ENCODE data around the gene GLP2R.
"Not testable (repeated sequence)": the region's sequence is repeated elsewhere in the genome, so short reads cannot be mapped to it uniquely, and the experiment has no call there.

Gene GLP2R

GRCh38 chr17:9907883-9908648, 82.3 kb downstream of the GLP2R start:
- Mint-ChIP-seq H3K27me3 (peaks cover 5% of the 10 kb centered on the region), H3K36me3 (ENCODE audit: low read depth) (no peaks in the 10 kb centered on the region), H3K4me3 (no peak overlapping the region), H3K27ac (no peak overlapping the region), H3K9me3 (no peaks in the 10 kb centered on the region), H3K4me1 (ENCODE audit: low read depth) (no peaks in the 10 kb centered on the region)

- no peaks in the 10 kb centered on the region for H3K27me3 Mint-ChIP-seq
- H3K9me3 Mint-ChIP-seq = no peaks in the 10 kb centered on the region
- no peak overlapping the region for H3K4me3 Mint-ChIP-seq
- H3K27ac Mint-ChIP-seq = no peak overlapping the region
- no peaks in the 10 kb centered on the region for H3K4me1 Mint-ChIP-seq (ENCODE audit: low read depth)
- no peaks in the 10 kb centered on the region for H3K36me3 Mint-ChIP-seq (ENCODE audit: low read depth)
These were observed 82.9 kb downstream of the GLP2R start for GRCh38 chr17:9908649-9909042.

GRCh38 chr17:9911089-9911488, 85.4 kb downstream of the GLP2R start:
- Mint-ChIP-seq H3K9me3 (no peaks in the 10 kb centered on the region), H3K36me3 (ENCODE audit: low read depth) (no peaks in the 10 kb centered on the region), H3K4me1 (ENCODE audit: low read depth) (no peaks in the 10 kb centered on the region), H3K4me3 (no peak overlapping the region), H3K27me3 (no peaks in the 10 kb centered on the region), H3K27ac (no peak overlapping the region)

- H3K27ac Mint-ChIP-seq = no peak overlapping the region
- no peak overlapping the region for H3K4me3 Mint-ChIP-seq
- no peaks in the 10 kb centered on the region for H3K27me3 Mint-ChIP-seq
- H3K9me3 Mint-ChIP-seq = no peaks in the 10 kb centered on the region
- H3K36me3 Mint-ChIP-seq (ENCODE audit: low read depth) = no peaks in the 10 kb centered on the region
- H3K4me1 Mint-ChIP-seq (ENCODE audit: low read depth) = no peaks in the 10 kb centered on the region
These were observed 86.7 kb downstream of the GLP2R start for GRCh38 chr17:9912121-9913099.

- Mint-ChIP-seq H3K27ac (no peak overlapping the region), H3K27me3 (no peaks in the 10 kb centered on the region), H3K4me3 (no peak overlapping the region), H3K36me3 (ENCODE audit: low read depth) (no peaks in the 10 kb centered on the region), H3K4me1 (ENCODE audit: low read depth) (no peaks in the 10 kb centered on the region), H3K9me3 (no peaks in the 10 kb centered on the region)
These were observed 87.8 kb downstream of the GLP2R start for GRCh38 chr17:9913476-9913875.

- no peak overlapping the region for H3K27ac Mint-ChIP-seq
- H3K4me1 Mint-ChIP-seq (ENCODE audit: low read depth) = no peaks in the 10 kb centered on the region
- no peaks in the 10 kb centered on the region for H3K27me3 Mint-ChIP-seq
- H3K4me3 Mint-ChIP-seq = no peak overlapping the region
- H3K9me3 Mint-ChIP-seq = no peaks in the 10 kb centered on the region
- H3K36me3 Mint-ChIP-seq (ENCODE audit: low read depth) = no peaks in the 10 kb centered on the region
These were observed 90.4 kb downstream of the GLP2R start for GRCh38 chr17:9916108-9916507.

GRCh38 chr17:9917131-9917530, 91.4 kb downstream of the GLP2R start:
- H3K4me3 Mint-ChIP-seq = no peak overlapping the region
- H3K27me3 Mint-ChIP-seq = no peaks in the 10 kb centered on the region
- H3K9me3 Mint-ChIP-seq = no peaks in the 10 kb centered on the region
- no peaks in the 10 kb centered on the region for H3K4me1 Mint-ChIP-seq (ENCODE audit: low read depth)
- H3K27ac Mint-ChIP-seq = no peak overlapping the region
- H3K36me3 Mint-ChIP-seq (ENCODE audit: low read depth) = no peaks in the 10 kb centered on the region

GRCh38 chr17:9917801-9918200, 92.1 kb downstream of the GLP2R start:
- Mint-ChIP-seq H3K27ac (no peak overlapping the region), H3K36me3 (ENCODE audit: low read depth) (no peaks in the 10 kb centered on the region), H3K4me1 (ENCODE audit: low read depth) (no peaks in the 10 kb centered on the region), H3K4me3 (no peak overlapping the region), H3K9me3 (no peaks in the 10 kb centered on the region), H3K27me3 (no peaks in the 10 kb centered on the region)

- Mint-ChIP-seq H3K9me3 (no peaks in the 10 kb centered on the region), H3K27me3 (no peaks in the 10 kb centered on the region), H3K27ac (no peak overlapping the region), H3K4me3 (no peak overlapping the region), H3K36me3 (ENCODE audit: low read depth) (no peaks in the 10 kb centered on the region), H3K4me1 (ENCODE audit: low read depth) (no peaks in the 10 kb centered on the region)
These were observed 92.6 kb downstream of the GLP2R start for GRCh38 chr17:9918352-9918751.

GRCh38 chr17:9918804-9919352, 93.2 kb downstream of the GLP2R start:
- Mint-ChIP-seq H3K27me3 (no peaks in the 10 kb centered on the region), H3K9me3 (no peaks in the 10 kb centered on the region), H3K27ac (no peak overlapping the region), H3K36me3 (ENCODE audit: low read depth) (no peaks in the 10 kb centered on the region), H3K4me3 (no peak overlapping the region), H3K4me1 (ENCODE audit: low read depth) (no peaks in the 10 kb centered on the region)

- H3K9me3 Mint-ChIP-seq; H3K27me3 Mint-ChIP-seq; H3K4me3 Mint-ChIP-seq; H3K27ac Mint-ChIP-seq; H3K36me3 Mint-ChIP-seq (ENCODE audit: low read depth); H3K4me1 Mint-ChIP-seq (ENCODE audit: low read depth): not testable (repeated sequence)
These were observed 95.5 kb downstream of the GLP2R start for GRCh38 chr17:9921216-9921615.

GRCh38 chr17:9922012-9922848, 96.5 kb downstream of the GLP2R start:
- Mint-ChIP-seq H3K4me1 (ENCODE audit: low read depth) (peaks cover 2% of the 10 kb centered on the region), H3K36me3 (ENCODE audit: low read depth) (no peaks in the 10 kb centered on the region), H3K27ac (no peak overlapping the region), H3K9me3 (no peaks in the 10 kb centered on the region), H3K4me3 (no peak overlapping the region), H3K27me3 (no peaks in the 10 kb centered on the region)

GRCh38 chr17:9924735-9925191, 99.0 kb downstream of the GLP2R start:
- Mint-ChIP-seq H3K36me3 (ENCODE audit: low read depth) (no peaks in the 10 kb centered on the region), H3K4me3 (no peak overlapping the region), H3K4me1 (ENCODE audit: low read depth) (peaks cover 2% of the 10 kb centered on the region), H3K27me3 (no peaks in the 10 kb centered on the region), H3K27ac (no peak overlapping the region), H3K9me3 (no peaks in the 10 kb centered on the region)

GRCh38 chr17:9925457-9925856, 99.7 kb downstream of the GLP2R start:
- H3K9me3 Mint-ChIP-seq = no peaks in the 10 kb centered on the region
- no peak overlapping the region for H3K4me3 Mint-ChIP-seq
- no peak overlapping the region for H3K27ac Mint-ChIP-seq
- H3K4me1 Mint-ChIP-seq (ENCODE audit: low read depth) = peaks cover 2% of the 10 kb centered on the region
- no peaks in the 10 kb centered on the region for H3K27me3 Mint-ChIP-seq
- H3K36me3 Mint-ChIP-seq (ENCODE audit: low read depth) = no peaks in the 10 kb centered on the region

All from stimulated activated naive CD8-positive, alpha-beta T cell treated with anti-CD3 and anti-CD28 coated beads, Interleukin-15, Interleukin-2, amounts not matched to agents 100 ng/mL and 50 ng/mL, for 24 hours (primary cell).